Nephron (organoid): ENCODE measurements around the gene TXNIP.
A peak's percentile ranks its signal among the peaks of the same experiment; 100 is the strongest.

Source experiments
- H3K27ac Mint-ChIP-seq, 3 experiments: 2 replicates each; pipeline ENCODE4 v1.8.0; 2020; ENCODE audit warnings: mixed read lengths in 3 of 3, mild to moderate bottlenecking in 2 of 3, moderate library complexity in 1 of 3
- H3K27me3 Mint-ChIP-seq: 2 replicates; pipeline ENCODE4 v1.8.0; 2021; ENCODE audit warnings: low read depth, mild to moderate bottlenecking, moderate library complexity, mixed read lengths
- H3K36me3 Mint-ChIP-seq: 2 replicates; pipeline ENCODE4 v1.8.0; 2020; ENCODE audit warnings: low read depth, mixed read lengths
- H3K4me1 Mint-ChIP-seq: 2 replicates; pipeline ENCODE4 v1.8.0; 2020; ENCODE audit warnings: mixed read lengths
- H3K4me3 Mint-ChIP-seq, 3 experiments: 2 replicates each; pipeline ENCODE4 v1.8.0; 2020; ENCODE audit warnings: mild to moderate bottlenecking in 3 of 3, mixed read lengths in 3 of 3, moderate library complexity in 2 of 3
- H3K9me3 Mint-ChIP-seq: 2 replicates; pipeline ENCODE4 v1.8.0; 2020; ENCODE audit warnings: mixed read lengths
- TF ChIP-seq, protein P1 (sequence below), 3 experiments: fragments of 200-600 bp; sonication (generic); IDR thresholded peaks; one replicate each; pipeline ENCODE4 v1.5.0; 2021; ENCODE audit warnings: antibody characterized with exemption in 3 of 3; ENCODE audit not compliant: unreplicated experiment in 3 of 3

Gene TXNIP

DNA sequence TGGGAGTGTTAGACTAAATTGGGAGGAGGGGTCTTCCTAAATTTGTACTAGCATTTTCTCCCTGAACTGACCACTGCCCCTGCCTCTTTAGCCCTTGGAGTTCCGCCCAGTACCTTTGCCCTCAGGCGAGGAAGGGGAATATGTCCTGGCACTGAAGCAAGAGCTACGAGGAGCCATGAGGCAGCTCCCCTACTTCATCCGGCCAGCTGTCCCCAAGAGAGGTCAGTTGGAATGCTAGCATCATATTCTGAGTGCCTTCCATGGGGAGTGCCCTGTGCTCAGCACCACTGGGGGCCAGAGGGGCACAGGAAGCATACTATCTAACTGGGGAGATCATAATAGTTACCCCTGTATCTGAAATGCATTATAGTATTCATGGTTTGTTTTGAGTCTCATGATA is 21.2 kb downstream of the TXNIP start:
- no peak overlapping the region for H3K27ac Mint-ChIP-seq
- no peaks in the 10 kb centered on the region for H3K9me3 Mint-ChIP-seq
- no peaks in the 10 kb centered on the region for H3K36me3 Mint-ChIP-seq
- TF ChIP-seq, protein P1, sequence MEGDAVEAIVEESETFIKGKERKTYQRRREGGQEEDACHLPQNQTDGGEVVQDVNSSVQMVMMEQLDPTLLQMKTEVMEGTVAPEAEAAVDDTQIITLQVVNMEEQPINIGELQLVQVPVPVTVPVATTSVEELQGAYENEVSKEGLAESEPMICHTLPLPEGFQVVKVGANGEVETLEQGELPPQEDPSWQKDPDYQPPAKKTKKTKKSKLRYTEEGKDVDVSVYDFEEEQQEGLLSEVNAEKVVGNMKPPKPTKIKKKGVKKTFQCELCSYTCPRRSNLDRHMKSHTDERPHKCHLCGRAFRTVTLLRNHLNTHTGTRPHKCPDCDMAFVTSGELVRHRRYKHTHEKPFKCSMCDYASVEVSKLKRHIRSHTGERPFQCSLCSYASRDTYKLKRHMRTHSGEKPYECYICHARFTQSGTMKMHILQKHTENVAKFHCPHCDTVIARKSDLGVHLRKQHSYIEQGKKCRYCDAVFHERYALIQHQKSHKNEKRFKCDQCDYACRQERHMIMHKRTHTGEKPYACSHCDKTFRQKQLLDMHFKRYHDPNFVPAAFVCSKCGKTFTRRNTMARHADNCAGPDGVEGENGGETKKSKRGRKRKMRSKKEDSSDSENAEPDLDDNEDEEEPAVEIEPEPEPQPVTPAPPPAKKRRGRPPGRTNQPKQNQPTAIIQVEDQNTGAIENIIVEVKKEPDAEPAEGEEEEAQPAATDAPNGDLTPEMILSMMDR (IDR thresholded peaks at IDR 0.05; ENCODE audit: unreplicated experiment in 3 of 3): no peak
- no peaks in the 10 kb centered on the region for H3K27me3 Mint-ChIP-seq
- peaks cover 7% of the 10 kb centered on the region for H3K4me1 Mint-ChIP-seq
- H3K4me3 Mint-ChIP-seq: no peak overlapping the region

- H3K27ac Mint-ChIP-seq: no peak overlapping the region
- H3K9me3 Mint-ChIP-seq: no peaks in the 10 kb centered on the region
- H3K36me3 Mint-ChIP-seq: no peaks in the 10 kb centered on the region
- H3K4me3 Mint-ChIP-seq: no peak overlapping the region
- peaks cover 7% of the 10 kb centered on the region for H3K4me1 Mint-ChIP-seq
- H3K27me3 Mint-ChIP-seq: no peaks in the 10 kb centered on the region
- TF ChIP-seq, protein P1 (IDR thresholded peaks at IDR 0.05; ENCODE audit: unreplicated experiment in 3 of 3): no peak
These were observed 21.7 kb downstream of the TXNIP start for GRCh38 chr1:145974721-145975120.

DNA sequence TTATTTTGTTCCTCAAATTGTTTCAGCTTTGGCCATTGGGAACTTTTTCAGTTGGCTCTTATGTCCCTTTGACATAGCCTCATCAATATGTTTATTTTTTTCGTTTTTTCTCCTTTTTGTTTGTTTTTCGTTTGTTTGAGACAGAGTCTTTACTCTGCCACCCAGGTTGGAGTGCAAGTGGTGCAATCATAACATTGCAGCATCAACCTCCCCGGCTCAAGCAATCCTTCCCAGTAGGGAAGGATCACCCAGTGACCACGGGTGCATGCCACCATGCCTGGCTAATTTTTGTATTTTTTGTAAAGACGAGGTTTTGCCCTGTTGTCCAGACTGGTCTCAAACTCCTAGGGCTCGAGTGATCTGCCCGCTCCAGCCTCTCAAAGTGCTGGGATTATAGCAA is 23.8 kb downstream of the TXNIP start:
- H3K9me3 Mint-ChIP-seq: peaks cover 5% of the 10 kb centered on the region
- peaks cover 5% of the 10 kb centered on the region for H3K36me3 Mint-ChIP-seq
- no peak overlapping the region for H3K27ac Mint-ChIP-seq
- H3K27me3 Mint-ChIP-seq: no peaks in the 10 kb centered on the region
- peaks cover 7% of the 10 kb centered on the region for H3K4me1 Mint-ChIP-seq
- H3K4me3 Mint-ChIP-seq: no peak overlapping the region
- TF ChIP-seq, protein P1 (IDR thresholded peaks at IDR 0.05; ENCODE audit: unreplicated experiment in 3 of 3): no peak

- H3K4me1 Mint-ChIP-seq: peaks cover 29% of the 10 kb centered on the region
- no peak overlapping the region for H3K27ac Mint-ChIP-seq
- H3K27me3 Mint-ChIP-seq: peaks cover 8% of the 10 kb centered on the region
- H3K36me3 Mint-ChIP-seq: peaks cover 9% of the 10 kb centered on the region
- peak overlapping the region in 1 of 3 experiments; percentile 43 for H3K4me3 Mint-ChIP-seq
- peaks cover 5% of the 10 kb centered on the region for H3K9me3 Mint-ChIP-seq
- TF ChIP-seq, protein P1 (IDR thresholded peaks at IDR 0.05; ENCODE audit: unreplicated experiment in 3 of 3): no peak
These were observed 29.1 kb downstream of the TXNIP start for GRCh38 chr1:145967288-145967687.

GRCh38 chr1:145965119-145965744 is 31.1 kb downstream of the TXNIP start:
- H3K9me3 Mint-ChIP-seq: peaks cover 5% of the 10 kb centered on the region
- H3K27me3 Mint-ChIP-seq: peaks cover 19% of the 10 kb centered on the region

More at GRCh38 chr1:145965119-145965744, 31.1 kb downstream of the TXNIP start:
- peak overlapping the region; percentile 86 to 92 (median 91) for H3K4me3 Mint-ChIP-seq
- H3K4me1 Mint-ChIP-seq: peaks cover 37% of the 10 kb centered on the region
- TF ChIP-seq, protein P1 (IDR thresholded peaks at IDR 0.05; ENCODE audit: unreplicated experiment in 3 of 3): no peak
- peak overlapping the region; percentile 93 to 98 (median 98) for H3K27ac Mint-ChIP-seq
- H3K36me3 Mint-ChIP-seq: peaks cover 9% of the 10 kb centered on the region
